ENCODE measurements around the gene SHROOM4.

- TF ChIP-seq CTCF (IDR thresholded peaks at IDR 0.05; ENCODE audit: borderline replicate concordance, extremely low read depth, low read length, poor library complexity, severe bottlenecking) (no peak), EZH2 (IDR thresholded peaks at IDR 0.05; ENCODE audit: borderline replicate concordance, low read depth, low read length, severe bottlenecking) (no peak)
Measured at GRCh38 chrX:50704360-50704759, 109.6 kb downstream of the SHROOM4 start.

Measured in DND-41 (cell line).